PC-3 (cell line): ENCODE results near the gene SIRT2.
"Not testable (repeated sequence)": the region's sequence is repeated elsewhere in the genome, so short reads cannot be mapped to it uniquely, and the experiment has no call there.

Experiments used
- CTCF ChIP-seq: fragments of 300-600 bp; sonication (generic); conservative IDR thresholded peaks from 2 replicates; pipeline ENCODE4 v1.5.1; 2017; ENCODE audit warnings: antibody characterized with exemption, low read depth, mild to moderate bottlenecking, low read length
- EZH2 ChIP-seq: fragments of 300-600 bp; sonication (generic); IDR thresholded peaks from one replicate; pipeline ENCODE4 v1.6.1; 2017; ENCODE audit warnings: antibody characterized with exemption, mild to moderate bottlenecking, low read length; ENCODE audit not compliant: unreplicated experiment

GRCh38 chr19:38941466-38941865, 42.0 kb upstream of the SIRT2 start:
- not testable (repeated sequence) for TF ChIP-seq EZH2, CTCF
